ENCODE measurements around the gene PDYN.

PDYN gene

DNA sequence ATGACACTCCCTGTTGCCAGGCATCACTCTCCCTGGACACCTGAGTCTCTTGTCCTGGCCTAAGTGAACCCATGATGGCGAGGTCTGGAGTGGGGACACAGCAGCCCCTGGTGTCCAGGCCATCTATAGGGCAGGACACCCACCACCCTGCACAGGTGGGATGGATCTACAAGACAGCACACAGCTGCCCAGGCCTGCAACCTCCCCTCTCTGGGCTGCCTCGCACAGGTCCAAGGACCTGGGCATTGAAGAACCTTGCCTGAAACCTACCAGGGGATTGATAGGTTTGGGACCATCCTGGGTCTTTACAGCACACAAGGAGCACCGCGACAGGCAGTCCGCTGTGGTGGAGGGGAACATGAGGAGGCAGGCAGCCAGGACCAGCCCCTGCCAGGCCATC is 11.2 kb downstream of the PDYN start:
- no peak for DNase-seq (ENCODE audit: low read depth)
- TF ChIP-seq, protein P1, sequence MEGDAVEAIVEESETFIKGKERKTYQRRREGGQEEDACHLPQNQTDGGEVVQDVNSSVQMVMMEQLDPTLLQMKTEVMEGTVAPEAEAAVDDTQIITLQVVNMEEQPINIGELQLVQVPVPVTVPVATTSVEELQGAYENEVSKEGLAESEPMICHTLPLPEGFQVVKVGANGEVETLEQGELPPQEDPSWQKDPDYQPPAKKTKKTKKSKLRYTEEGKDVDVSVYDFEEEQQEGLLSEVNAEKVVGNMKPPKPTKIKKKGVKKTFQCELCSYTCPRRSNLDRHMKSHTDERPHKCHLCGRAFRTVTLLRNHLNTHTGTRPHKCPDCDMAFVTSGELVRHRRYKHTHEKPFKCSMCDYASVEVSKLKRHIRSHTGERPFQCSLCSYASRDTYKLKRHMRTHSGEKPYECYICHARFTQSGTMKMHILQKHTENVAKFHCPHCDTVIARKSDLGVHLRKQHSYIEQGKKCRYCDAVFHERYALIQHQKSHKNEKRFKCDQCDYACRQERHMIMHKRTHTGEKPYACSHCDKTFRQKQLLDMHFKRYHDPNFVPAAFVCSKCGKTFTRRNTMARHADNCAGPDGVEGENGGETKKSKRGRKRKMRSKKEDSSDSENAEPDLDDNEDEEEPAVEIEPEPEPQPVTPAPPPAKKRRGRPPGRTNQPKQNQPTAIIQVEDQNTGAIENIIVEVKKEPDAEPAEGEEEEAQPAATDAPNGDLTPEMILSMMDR (conservative IDR thresholded peaks at IDR 0.05; ENCODE audit: control insufficient read depth, insufficient read depth, low read depth, low read length): no peak
- H3K4me3 ChIP-seq (ENCODE audit: control insufficient read depth, low read depth, low read length): no peak overlapping the region

DNA sequence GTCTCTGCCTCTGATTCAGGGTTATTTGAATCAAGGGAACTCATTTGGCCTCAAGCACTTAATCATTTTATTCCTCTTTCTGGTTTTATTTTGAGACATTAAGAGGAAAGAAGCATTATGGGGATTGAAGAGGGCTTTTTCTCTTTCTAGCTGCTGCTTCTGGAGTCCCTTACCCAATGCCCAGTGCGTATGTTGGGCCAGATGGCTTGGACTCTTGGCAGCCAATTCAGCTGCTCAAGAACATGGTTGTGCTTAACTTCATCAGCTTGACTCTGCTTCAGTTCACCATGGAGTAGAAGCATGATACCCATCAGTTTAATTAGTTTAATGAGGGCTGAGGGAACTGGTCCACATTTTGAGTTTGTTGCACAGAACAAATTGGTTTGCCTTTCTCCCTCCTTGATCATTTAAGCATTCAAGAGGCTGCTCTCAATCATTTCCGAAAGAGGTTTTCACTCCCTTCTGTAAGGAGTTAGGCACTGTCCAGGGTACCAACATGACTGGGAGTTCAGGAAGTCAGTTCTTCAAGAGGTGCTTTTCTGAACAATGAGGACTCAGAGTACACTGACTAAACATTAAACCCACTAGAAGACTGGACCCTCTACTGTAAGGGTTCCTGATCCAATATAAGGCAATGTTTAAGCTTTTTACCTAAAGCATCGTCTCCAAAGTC is 14.6 kb downstream of the PDYN start:
- TF ChIP-seq, protein P1 (conservative IDR thresholded peaks at IDR 0.05; ENCODE audit: control insufficient read depth, insufficient read depth, low read depth, low read length): no peak
- H3K4me3 ChIP-seq (ENCODE audit: control insufficient read depth, low read depth, low read length): no peak overlapping the region
- DNase-seq (ENCODE audit: low read depth): no peak

DNA sequence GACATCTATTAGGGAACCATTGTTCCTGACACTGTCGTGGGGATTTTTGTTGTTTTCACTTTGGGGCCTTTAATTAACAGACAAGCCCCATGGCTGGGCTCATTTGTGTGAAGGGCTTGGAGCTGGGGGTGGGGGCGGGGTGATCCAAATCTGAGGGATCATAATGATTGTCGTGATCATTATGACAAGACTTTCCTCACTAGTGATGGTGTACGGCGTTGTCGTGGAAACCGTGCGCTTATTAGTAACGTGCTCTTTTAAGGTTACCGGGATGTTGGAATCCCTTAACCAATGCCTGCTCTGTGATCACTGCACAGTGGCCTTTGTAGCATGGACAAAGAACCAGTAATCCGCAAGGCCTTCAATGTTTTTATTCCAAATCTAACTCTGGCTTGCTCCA is 18.6 kb downstream of the PDYN start:
- TF ChIP-seq, protein P1 (conservative IDR thresholded peaks at IDR 0.05; ENCODE audit: control insufficient read depth, insufficient read depth, low read depth, low read length): no peak
- no peak for DNase-seq (ENCODE audit: low read depth)
- no peak overlapping the region for H3K4me3 ChIP-seq (ENCODE audit: control insufficient read depth, low read depth, low read length)

DNA sequence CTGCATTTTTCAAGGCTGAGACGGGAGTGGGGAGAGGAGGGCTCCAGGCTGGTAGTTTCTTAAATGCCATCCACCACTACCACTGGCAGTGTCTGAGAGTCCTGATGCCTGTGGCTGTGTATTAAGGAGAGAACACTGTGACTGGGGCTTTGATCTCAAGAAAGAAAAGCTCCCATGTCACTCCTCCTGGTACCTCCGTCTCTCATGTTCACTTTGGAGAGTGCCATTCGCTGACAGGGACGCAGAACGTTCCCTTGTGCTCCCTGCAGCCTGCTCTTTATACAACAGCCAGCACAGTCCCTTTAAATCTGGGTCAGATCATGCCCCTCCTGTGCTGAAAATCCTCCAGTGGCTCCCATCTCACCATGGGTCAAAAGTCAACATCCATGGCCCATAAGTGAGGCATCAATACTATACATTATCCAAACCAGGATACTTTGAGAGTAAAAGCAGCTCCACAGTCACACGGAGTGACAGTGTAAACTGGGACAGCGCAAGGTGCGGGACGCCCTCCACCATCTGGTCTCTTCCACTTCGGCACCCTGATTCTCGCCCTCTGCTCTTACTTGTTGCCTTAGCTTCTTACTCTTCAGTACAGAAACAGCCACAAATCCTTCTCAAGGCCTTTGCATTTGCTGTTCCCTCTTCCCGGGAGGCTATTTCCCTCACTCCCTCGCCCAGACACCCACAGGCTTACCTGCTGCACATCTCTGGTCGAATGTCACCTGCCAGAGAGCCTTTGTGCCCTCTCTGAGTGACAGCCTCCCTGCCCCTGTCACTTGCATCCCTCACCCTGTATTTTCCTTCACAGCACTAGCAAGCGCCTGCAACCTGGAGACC is 20.0 kb downstream of the PDYN start:
- TF ChIP-seq, protein P1 (conservative IDR thresholded peaks at IDR 0.05; ENCODE audit: control insufficient read depth, insufficient read depth, low read depth, low read length): no peak
- DNase-seq (ENCODE audit: low read depth): no peak
- no peak overlapping the region for H3K4me3 ChIP-seq (ENCODE audit: control insufficient read depth, low read depth, low read length)

DNA sequence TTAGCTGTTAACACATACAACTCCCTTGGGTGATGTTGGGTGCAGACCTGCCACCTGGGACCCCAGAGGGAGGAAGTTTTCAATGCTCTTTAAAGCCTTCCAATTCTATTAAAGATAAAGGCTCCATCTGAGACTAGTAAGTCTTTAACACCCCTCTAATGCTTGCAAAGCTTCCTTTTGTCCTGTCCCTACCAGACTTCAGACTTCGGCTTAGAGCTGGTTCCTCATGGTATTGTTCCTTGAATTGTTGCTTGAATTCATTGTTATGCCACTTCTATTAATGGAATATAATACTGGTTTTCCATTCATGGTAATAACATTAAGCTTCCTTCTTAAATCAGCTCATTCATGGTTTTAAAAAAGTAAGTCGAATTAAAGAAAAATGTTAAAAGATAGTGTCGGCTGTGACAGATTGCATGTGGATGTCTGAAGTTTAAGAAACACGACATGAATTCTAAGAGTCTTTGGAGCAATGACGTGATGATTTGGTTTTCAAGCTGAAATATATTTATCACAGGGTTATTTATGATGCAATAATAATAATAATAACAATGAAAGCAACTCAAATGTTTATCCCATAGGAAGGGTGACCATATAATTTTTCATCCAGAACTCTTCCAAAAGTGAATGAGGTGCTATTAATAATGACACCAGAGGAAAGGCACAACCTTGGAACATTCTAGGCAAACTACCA is 21.8 kb downstream of the PDYN start:
- TF ChIP-seq, protein P1 (conservative IDR thresholded peaks at IDR 0.05; ENCODE audit: control insufficient read depth, insufficient read depth, low read depth, low read length): no peak
- DNase-seq (ENCODE audit: low read depth): no peak
- H3K4me3 ChIP-seq (ENCODE audit: control insufficient read depth, low read depth, low read length): no peak overlapping the region

DNA sequence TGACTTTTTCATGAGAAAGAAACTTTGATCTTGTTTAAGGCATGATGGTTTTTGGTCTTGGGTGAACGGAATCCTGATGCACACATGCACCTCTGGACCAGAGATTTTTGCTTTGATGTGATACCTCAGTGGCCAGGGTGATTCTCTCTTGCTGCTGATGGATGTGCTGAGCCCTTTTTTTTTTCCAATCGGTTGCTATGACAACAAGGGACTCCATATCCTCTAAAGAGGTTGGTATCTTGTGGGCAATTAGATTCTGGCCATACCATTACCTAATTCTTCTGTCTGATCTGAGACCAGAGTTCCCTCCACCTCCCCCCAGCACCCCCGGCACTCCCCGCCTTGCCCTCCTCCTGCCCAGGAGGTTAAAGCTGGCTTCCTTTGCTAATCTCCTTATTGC is 24.9 kb downstream of the PDYN start:
- no peak for DNase-seq (ENCODE audit: low read depth)
- no peak overlapping the region for H3K4me3 ChIP-seq (ENCODE audit: control insufficient read depth, low read depth, low read length)
- TF ChIP-seq, protein P1 (conservative IDR thresholded peaks at IDR 0.05; ENCODE audit: control insufficient read depth, insufficient read depth, low read depth, low read length): no peak
